PC-9 (cell line): ENCODE results near the gene RTEL1. TPM values are rescaled to one million over a fixed set of nuclear protein-coding genes. Genes with fewer than 3 reads are reported as not detected.
A peak's percentile ranks its signal among the peaks of the same experiment; 100 is the strongest.

Source experiments
- BruUV-seq: library from RNA; stranded (reverse); fragments of 400-500 nt; replicated peaks from 2 replicates; lab custom pipeline; 2021; lab: Mats Ljungman, UMichigan
- CTCF ChIA-PET: fragments of 300-600 bp; sonication (Branson Sonifier 250); formaldehyde crosslinking; loops from one replicate; lab custom pipeline; 2022; ENCODE audit warnings: antibody characterized with exemption; lab: Charles Lee
- POLR2A ChIA-PET: fragments of 300-600 bp; sonication (Branson Sonifier 250); formaldehyde crosslinking; loops from one replicate; lab custom pipeline; 2022; ENCODE audit warnings: antibody characterized with exemption; ENCODE audit not compliant: unreplicated experiment; lab: Charles Lee
- DNase-seq, 2 experiments: peaks; one replicate each; pipeline versions ENCODE4 v3.0.0 to v3.0.0-alpha.2; 2015 to 2022; ENCODE audit warnings: mixed read lengths in 1 of 2
- H2AFZ ChIP-seq: fragments of 200-600 bp; sonication (generic); 2 replicates; pipeline ENCODE4 v1.8.1; 2017; ENCODE audit warnings: antibody characterized with exemption
- H3F3A ChIP-seq: fragments of 200-600 bp; sonication (generic); 2 replicates; pipeline ENCODE4 v1.8.1; 2017; ENCODE audit warnings: antibody characterized with exemption, mild to moderate bottlenecking, low read depth; ENCODE audit not compliant: insufficient read depth
- H3K27ac ChIP-seq: fragments of 200-600 bp; sonication (generic); 2 replicates; pipeline ENCODE4 v1.6.1; 2016; ENCODE audit warnings: mixed run types
- H3K27me3 ChIP-seq: fragments of 200-600 bp; sonication (generic); 2 replicates; pipeline ENCODE4 v1.6.1; 2016; ENCODE audit warnings: low read depth, mixed run types; ENCODE audit not compliant: insufficient read depth
- H3K36me3 ChIP-seq: fragments of 200-600 bp; sonication (generic); 2 replicates; pipeline ENCODE4 v1.6.1; 2016; ENCODE audit warnings: low read depth, mixed run types
- H3K4me1 ChIP-seq: fragments of 200-600 bp; sonication (generic); replicated peaks from 2 replicates; pipeline ENCODE4 v1.6.1; 2016; ENCODE audit warnings: mixed run types; ENCODE audit not compliant: insufficient read depth
- H3K4me2 ChIP-seq: fragments of 200-600 bp; sonication (generic); 2 replicates; pipeline ENCODE4 v1.6.1; 2017; ENCODE audit warnings: mixed run types
- H3K4me3 ChIP-seq: fragments of 200-600 bp; sonication (generic); 2 replicates; pipeline ENCODE4 v1.6.1; 2016; ENCODE audit warnings: mixed run types
- H3K79me2 ChIP-seq: fragments of 200-600 bp; sonication (generic); 2 replicates; pipeline ENCODE4 v1.6.1; 2017; ENCODE audit warnings: low read depth, mixed run types
- H3K9me2 ChIP-seq: fragments of 200-600 bp; sonication (generic); 2 replicates; pipeline ENCODE4 v1.8.1; 2017; ENCODE audit warnings: mild to moderate bottlenecking; ENCODE audit not compliant: insufficient read depth
- H3K9me3 ChIP-seq: fragments of 200-600 bp; sonication (generic); 2 replicates; pipeline ENCODE4 v1.8.1; 2016; ENCODE audit warnings: low read depth; ENCODE audit not compliant: insufficient read depth
- H4K20me1 ChIP-seq: fragments of 200-600 bp; sonication (generic); 2 replicates; pipeline ENCODE4 v1.8.1; 2017; ENCODE audit not compliant: insufficient read depth
- EZH2 ChIP-seq: fragments of 200-600 bp; sonication (generic); IDR thresholded peaks from 2 replicates; pipeline ENCODE4 v1.8.0; 2017; ENCODE audit warnings: antibody characterized with exemption, low read depth
- intact Hi-C: fragments of 100-400 bp; cut with micrococcal nuclease; formaldehyde crosslinking; loops from one replicate; pipeline ENCODE4 v1.10.0; 2022; ENCODE audit not compliant: unreplicated experiment
- total RNA-seq: library from RNA; stranded (reverse); gene quantifications from 2 replicates; pipeline ENCODE4 v1.2.3, GENCODE V29; 2021
- TF ChIP-seq, protein P1 (sequence below): fragments of 200-600 bp; sonication (generic); conservative IDR thresholded peaks from 2 replicates; pipeline ENCODE4 v1.6.1; 2017; ENCODE audit warnings: mixed run types, antibody characterized with exemption, mild to moderate bottlenecking, moderate library complexity

Gene RTEL1
- total RNA-seq, 1 experiment from 2014 or later: 36.0 TPM

DNA sequence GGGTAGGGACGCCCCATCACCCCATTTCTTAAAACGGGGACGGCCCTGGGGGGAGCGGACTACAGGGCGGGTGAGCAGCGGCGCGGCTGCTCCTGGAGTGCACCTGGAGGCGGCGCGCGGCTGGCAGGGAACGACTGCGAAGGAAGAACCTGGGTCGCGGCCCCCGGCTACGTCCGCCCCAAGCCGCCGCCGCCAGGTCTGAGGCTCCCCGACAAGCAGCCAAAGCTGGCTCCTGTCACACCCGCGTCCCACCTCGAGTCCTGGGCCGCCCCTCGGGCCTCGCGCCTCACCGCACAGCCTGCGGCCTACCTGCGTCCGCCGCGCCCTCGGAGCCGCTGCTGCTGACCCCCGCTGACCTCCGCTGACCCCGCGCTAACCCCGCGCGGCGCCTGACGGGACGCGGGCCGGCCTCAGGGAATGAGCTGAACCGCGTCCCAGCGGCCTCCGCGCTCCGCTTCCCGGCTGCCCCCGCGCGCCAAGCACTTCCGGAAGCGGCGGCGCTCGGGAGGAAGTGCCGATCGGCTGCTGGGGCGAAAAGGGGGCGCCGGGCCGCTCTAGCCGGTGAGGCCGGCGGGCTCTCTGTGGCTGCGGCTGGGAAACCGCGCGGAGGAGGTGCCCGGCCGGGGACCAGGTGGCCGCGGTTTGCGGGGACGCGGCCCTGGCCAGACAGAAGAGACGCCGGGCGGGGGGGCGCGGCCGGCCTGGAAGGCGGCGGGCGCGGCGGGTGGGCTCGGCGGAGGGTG, 49.6 kb downstream of the RTEL1 start, which contains the start of the genes ARFRP1 and ZGPAT:
Gene ARFRP1, minus strand, starts transcription at position 419 of the 743 bp plus-strand sequence. CDS start 885 bp downstream, outside the sequence.
Gene ZGPAT, plus strand, starts transcription at position 482 of the 743 bp plus-strand sequence. CDS start 542 bp downstream, outside the sequence.
- peaks cover 18% of the 10 kb centered on the region for H3K4me1 ChIP-seq
- no TSS peak for BruUV-seq
- H3K4me2 ChIP-seq: peak within 1 kb of the TSS; percentile 97
- H3K4me3 ChIP-seq: peak within 1 kb of the TSS; percentile 96
- H3K27me3 ChIP-seq: no peaks in the 10 kb centered on the region
- peak within 1 kb of the TSS; percentile 37 for H3K27ac ChIP-seq
- POLR2A ChIA-PET: interaction anchor here (0.5 to 1.4 kb wide), 10 partner anchors 9 to 488 kb away, joined by 3 to 11 read pairs (median 6); partner anchors contain the start of genes TPD52L2 and UCKL1
- peaks cover 41% of the 10 kb centered on the region for H3K36me3 ChIP-seq
- DNase-seq: peak; percentile 67 to 91
- peaks cover 12% of the 10 kb centered on the region; the same call in 1 of the 2 replicates for H4K20me1 ChIP-seq
- TF ChIP-seq, protein P1, sequence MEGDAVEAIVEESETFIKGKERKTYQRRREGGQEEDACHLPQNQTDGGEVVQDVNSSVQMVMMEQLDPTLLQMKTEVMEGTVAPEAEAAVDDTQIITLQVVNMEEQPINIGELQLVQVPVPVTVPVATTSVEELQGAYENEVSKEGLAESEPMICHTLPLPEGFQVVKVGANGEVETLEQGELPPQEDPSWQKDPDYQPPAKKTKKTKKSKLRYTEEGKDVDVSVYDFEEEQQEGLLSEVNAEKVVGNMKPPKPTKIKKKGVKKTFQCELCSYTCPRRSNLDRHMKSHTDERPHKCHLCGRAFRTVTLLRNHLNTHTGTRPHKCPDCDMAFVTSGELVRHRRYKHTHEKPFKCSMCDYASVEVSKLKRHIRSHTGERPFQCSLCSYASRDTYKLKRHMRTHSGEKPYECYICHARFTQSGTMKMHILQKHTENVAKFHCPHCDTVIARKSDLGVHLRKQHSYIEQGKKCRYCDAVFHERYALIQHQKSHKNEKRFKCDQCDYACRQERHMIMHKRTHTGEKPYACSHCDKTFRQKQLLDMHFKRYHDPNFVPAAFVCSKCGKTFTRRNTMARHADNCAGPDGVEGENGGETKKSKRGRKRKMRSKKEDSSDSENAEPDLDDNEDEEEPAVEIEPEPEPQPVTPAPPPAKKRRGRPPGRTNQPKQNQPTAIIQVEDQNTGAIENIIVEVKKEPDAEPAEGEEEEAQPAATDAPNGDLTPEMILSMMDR: no peak
- no peak for TF ChIP-seq EZH2
- peaks cover 74% of the 10 kb centered on the region for H3K79me2 ChIP-seq
- H2AFZ ChIP-seq: peak within 1 kb of the TSS; percentile 85
- peaks cover 9% of the 10 kb centered on the region; the same call in 1 of the 2 replicates for H3F3A ChIP-seq
- CTCF ChIA-PET: interaction anchor here (0.7 to 1.2 kb wide), 3 partner anchors 38 to 188 kb away, joined by 3 to 6 read pairs (median 3); partner anchors contain the start of gene TPD52L2
- H3K9me3 ChIP-seq: no peaks in the 10 kb centered on the region
- H3K9me2 ChIP-seq: no peaks in the 10 kb centered on the region
- intact Hi-C loops: loop anchor here (1.0 to 5.0 kb wide), 5 partner anchors 23 to 265 kb away; partner anchors contain the start of gene UCKL1

DNA sequence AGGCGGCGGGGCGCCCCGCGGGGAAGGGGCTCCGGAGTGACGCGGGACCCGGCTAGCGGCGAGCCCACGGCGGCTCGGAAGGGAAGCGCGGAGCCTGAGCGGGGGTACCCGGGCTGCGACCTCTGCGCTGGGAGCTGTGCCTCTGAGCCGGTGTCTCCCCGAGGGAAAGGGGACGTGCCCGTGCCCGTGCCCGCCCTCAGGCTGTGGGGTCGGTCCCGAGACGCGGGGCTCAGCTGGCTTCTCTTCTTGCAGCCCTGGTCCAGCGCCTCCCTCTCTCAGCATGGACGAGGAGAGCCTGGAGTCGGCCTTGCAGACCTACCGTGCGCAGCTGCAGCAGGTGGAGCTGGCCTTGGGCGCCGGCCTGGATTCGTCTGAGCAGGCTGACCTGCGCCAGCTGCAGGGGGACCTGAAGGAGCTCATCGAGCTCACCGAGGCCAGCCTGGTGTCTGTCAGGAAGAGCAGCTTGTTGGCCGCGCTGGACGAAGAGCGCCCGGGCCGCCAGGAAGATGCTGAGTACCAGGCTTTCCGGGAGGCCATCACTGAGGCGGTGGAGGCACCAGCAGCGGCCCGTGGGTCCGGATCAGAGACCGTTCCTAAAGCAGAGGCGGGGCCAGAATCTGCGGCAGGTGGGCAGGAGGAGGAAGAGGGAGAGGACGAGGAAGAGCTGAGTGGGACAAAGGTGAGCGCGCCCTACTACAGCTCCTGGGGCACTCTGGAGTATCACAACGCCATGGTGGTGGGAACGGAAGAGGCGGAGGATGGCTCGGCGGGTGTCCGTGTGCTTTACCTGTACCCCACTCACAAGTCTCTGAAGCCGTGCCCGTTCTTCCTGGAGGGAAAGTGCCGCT, 50.4 kb downstream of the RTEL1 start:
- BruUV-seq: no TSS peak
- Histone ChIP-seq H2AFZ (peak overlapping the region; percentile 31; the same call in 1 of the 2 replicates), H3K4me2 (peak overlapping the region; percentile 97), H3K27ac (no peak overlapping the region), H4K20me1 (peaks cover 17% of the 10 kb centered on the region; the same call in 1 of the 2 replicates), H3K27me3 (no peaks in the 10 kb centered on the region), H3K4me1 (peaks cover 18% of the 10 kb centered on the region), H3K4me3 (peak overlapping the region; percentile 96), H3K9me3 (no peaks in the 10 kb centered on the region), H3K79me2 (peaks cover 82% of the 10 kb centered on the region), H3K36me3 (peaks cover 47% of the 10 kb centered on the region), H3K9me2 (no peaks in the 10 kb centered on the region), H3F3A (peaks cover under 1% of the 10 kb centered on the region; the same call in 1 of the 2 replicates)
- intact Hi-C loops: loop anchor here (5.0 kb wide), 1 partner anchor 264 kb away; no protein-coding TSS in a partner anchor
- ChIA-PET CTCF (interaction anchor here (0.6 to 1.2 kb wide), 2 partner anchors 30 to 157 kb away, joined by 3 to 6 read pairs; partner anchors contain the start of gene TPD52L2), POLR2A (interaction anchor here (0.5 to 1.4 kb wide), 9 partner anchors 10 to 488 kb away, joined by 3 to 11 read pairs (median 7); partner anchors contain the start of genes TPD52L2 and UCKL1)
- DNase-seq: peak in 1 of 2 experiments; percentile 33
- TF ChIP-seq, protein P1: no peak
- no peak for TF ChIP-seq EZH2
